ENCODE results near the gene CFAP46. TPM values are rescaled to one million over a fixed set of nuclear protein-coding genes. Genes with fewer than 3 reads are reported as not detected.
"Not testable (repeated sequence)": the region's sequence is repeated elsewhere in the genome, so short reads cannot be mapped to it uniquely, and the experiment has no call there.

Gene CFAP46
- total and polyA plus RNA-seq, 7 experiments from 2014 or later: 0.05 TPM; not detected in 6

DNA sequence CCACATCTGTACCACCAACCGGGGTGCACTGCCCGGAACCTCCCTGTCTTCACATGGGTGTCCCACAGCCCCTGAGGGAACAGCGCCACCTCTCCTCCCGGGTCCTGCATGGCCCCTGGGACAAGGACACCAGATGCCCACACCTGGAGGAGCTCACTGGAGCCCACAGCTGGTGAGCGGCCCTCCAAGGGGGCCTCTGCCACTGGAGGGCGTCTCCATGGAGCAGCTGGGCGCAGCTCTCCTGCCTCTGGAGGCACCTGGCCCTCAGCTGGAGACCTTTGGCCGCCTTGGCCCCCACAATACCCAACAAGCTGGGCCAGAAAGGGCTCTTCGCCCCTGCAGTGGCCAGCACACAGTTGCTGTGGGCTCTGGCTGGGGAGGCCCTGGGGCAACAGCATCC, 149.2 kb downstream of the CFAP46 start:
- H3K36me3 Mint-ChIP-seq: no peaks in the 10 kb centered on the region
- no peaks in the 10 kb centered on the region for H3K36me3 ChIP-seq (ENCODE audit: control insufficient read depth in 2 of 3, insufficient read depth in 3 of 3, low read length in 3 of 3)
- H3K27ac ChIP-seq (ENCODE audit: low read depth, low read length): no peak overlapping the region
- peaks cover 0 to 12% (median 5%) of the 10 kb centered on the region in 5 donors for H3K27me3 Mint-ChIP-seq
- H3K4me1 ChIP-seq (ENCODE audit: control insufficient read depth in 2 of 2, insufficient read depth in 2 of 2, low read length in 2 of 2): no peaks in the 10 kb centered on the region
- intact Hi-C loops (cut with micrococcal nuclease): loop anchor here in 1 of 2 donors (10.0 kb wide), 1 partner anchor 138 kb away; no protein-coding TSS in a partner anchor
- no peak for ATAC-seq
- H3K9me3 ChIP-seq (ENCODE audit: control insufficient read depth in 2 of 3, low read length in 3 of 3): no peaks in the 10 kb centered on the region
- ChIA-PET CTCF (no interaction called here), POLR2A (no interaction called here)
- no peak for DNase-seq
- H3K9me3 Mint-ChIP-seq: peaks cover 0 to 3% (median 0%) of the 10 kb centered on the region in 11 donors
- H3K4me3 ChIP-seq (ENCODE audit: low read length): no peak overlapping the region
- H3K27ac Mint-ChIP-seq: no peak overlapping the region
- no peaks in the 10 kb centered on the region for H3K4me1 Mint-ChIP-seq
- no peak overlapping the region for H3K4me3 Mint-ChIP-seq
- peaks cover 0 to 3% of the 10 kb centered on the region in 2 donors for H3K27me3 ChIP-seq (ENCODE audit: control insufficient read depth in 2 of 2, insufficient read depth in 2 of 2, low read length in 2 of 2)

- Mint-ChIP-seq H3K36me3 (no peaks in the 10 kb centered on the region), H3K27me3 (peaks cover 0 to 12% (median 5%) of the 10 kb centered on the region in 5 donors)
- intact Hi-C loops (cut with micrococcal nuclease): loop anchor here in 1 of 2 donors (10.0 kb wide), 1 partner anchor 138 kb away; no protein-coding TSS in a partner anchor
These were observed 149.6 kb downstream of the CFAP46 start for GRCh38 chr10:132792796-132793195.

DNA sequence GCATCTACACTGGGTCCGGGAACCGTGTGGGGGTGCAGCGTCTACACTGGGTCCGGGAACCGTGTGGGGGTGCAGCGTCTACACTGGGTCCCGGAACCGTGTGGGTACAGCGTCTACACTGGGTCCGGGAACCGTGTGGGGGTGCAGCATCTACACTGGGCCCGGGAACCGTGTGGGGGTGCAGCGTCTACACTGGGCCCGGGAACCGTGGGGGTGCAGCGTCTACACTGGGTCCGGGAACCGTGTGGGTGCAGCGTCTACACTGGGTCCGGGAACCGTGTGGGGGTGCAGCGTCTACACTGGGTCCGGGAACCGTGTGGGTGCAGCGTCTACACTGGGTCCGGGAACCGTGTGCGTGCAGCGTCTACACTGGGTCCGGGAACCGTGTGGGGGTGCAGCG, 150.3 kb downstream of the CFAP46 start:
- H3K9me3 Mint-ChIP-seq; POLR2A ChIA-PET; H3K4me3 Mint-ChIP-seq; H3K27me3 ChIP-seq (ENCODE audit: control insufficient read depth in 2 of 2, insufficient read depth in 2 of 2, low read length in 2 of 2); DNase-seq; H3K4me1 Mint-ChIP-seq; H3K27ac Mint-ChIP-seq; H3K27ac ChIP-seq (ENCODE audit: low read depth, low read length); H3K4me1 ChIP-seq (ENCODE audit: control insufficient read depth in 2 of 2, insufficient read depth in 2 of 2, low read length in 2 of 2); H3K4me3 ChIP-seq (ENCODE audit: low read length); CTCF ChIA-PET; H3K36me3 Mint-ChIP-seq; ATAC-seq; H3K9me3 ChIP-seq (ENCODE audit: control insufficient read depth in 2 of 3, low read length in 3 of 3); H3K36me3 ChIP-seq (ENCODE audit: control insufficient read depth in 2 of 3, insufficient read depth in 3 of 3, low read length in 3 of 3): not testable (repeated sequence)
- peaks cover 0 to 12% (median 5%) of the 10 kb centered on the region in 5 donors for H3K27me3 Mint-ChIP-seq
- intact Hi-C loops (cut with micrococcal nuclease): loop anchor here in 1 of 2 donors (10.0 kb wide), 1 partner anchor 137 kb away; no protein-coding TSS in a partner anchor

More at GRCh38 chr10:132792796-132793195, 149.6 kb downstream of the CFAP46 start:
- H3K27ac ChIP-seq (ENCODE audit: low read depth, low read length): no peak overlapping the region
- Mint-ChIP-seq H3K4me1 (no peaks in the 10 kb centered on the region), H3K4me3 (no peak overlapping the region), H3K9me3 (peaks cover 0 to 3% (median 0%) of the 10 kb centered on the region in 11 donors), H3K27ac (no peak overlapping the region)
- no peak for DNase-seq
- H3K36me3 ChIP-seq (ENCODE audit: control insufficient read depth in 2 of 3, insufficient read depth in 3 of 3, low read length in 3 of 3): no peaks in the 10 kb centered on the region
- H3K27me3 ChIP-seq (ENCODE audit: control insufficient read depth in 2 of 2, insufficient read depth in 2 of 2, low read length in 2 of 2): peaks cover 0 to 3% of the 10 kb centered on the region in 2 donors
- no peaks in the 10 kb centered on the region for H3K4me1 ChIP-seq (ENCODE audit: control insufficient read depth in 2 of 2, insufficient read depth in 2 of 2, low read length in 2 of 2)
- H3K4me3 ChIP-seq (ENCODE audit: low read length): no peak overlapping the region
- ChIA-PET POLR2A (no interaction called here), CTCF (no interaction called here)
- no peaks in the 10 kb centered on the region for H3K9me3 ChIP-seq (ENCODE audit: control insufficient read depth in 2 of 3, low read length in 3 of 3)
- no peak for ATAC-seq

DNA sequence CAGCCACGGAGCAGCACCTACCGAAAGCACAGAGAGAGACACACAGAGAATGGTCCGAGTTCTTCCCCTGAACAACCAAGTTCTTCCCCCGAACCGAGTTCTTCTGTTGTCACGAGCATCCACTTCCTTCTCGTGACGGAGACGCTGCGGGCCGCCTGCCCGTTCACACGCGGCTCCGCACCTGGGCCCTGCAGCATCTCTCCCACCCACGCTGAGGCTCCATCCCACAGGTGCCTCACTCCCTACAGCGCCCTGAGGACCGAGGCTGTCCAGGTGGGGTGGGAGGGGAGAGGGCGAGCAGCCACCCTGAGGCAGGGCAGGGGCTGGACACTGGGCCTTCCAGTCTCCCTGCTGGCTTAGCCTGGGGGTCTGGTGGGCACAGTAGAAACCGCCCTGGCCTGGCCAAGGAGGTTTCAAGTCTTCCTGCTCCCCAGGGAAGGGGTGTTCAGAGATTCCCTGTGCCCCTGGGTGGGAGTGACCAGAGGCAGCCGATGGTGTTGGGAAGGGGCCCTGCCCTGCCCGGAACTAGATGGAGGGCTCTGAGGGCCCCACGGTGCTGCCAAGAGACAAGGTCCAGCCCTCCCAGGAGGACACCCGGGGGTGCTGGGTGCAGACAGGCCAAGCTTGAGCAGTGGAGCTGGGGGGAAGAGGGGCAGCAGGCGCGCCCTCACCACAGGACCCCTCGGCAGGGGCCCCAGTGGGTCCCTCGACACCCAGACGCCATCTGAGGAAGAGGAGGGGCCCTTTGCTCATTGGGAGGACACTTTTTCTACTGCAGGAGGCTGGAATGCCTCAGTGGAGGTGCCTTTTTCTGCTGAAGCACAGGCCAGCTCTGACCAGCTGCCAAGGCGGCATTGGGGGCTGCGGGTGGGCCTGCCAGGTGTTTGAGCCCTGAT, 151.2 kb downstream of the CFAP46 start:
- intact Hi-C loops (cut with micrococcal nuclease): loop anchor here in 1 of 2 donors (10.0 kb wide), 1 partner anchor 136 kb away; no protein-coding TSS in a partner anchor
- no peak overlapping the region for H3K4me3 ChIP-seq (ENCODE audit: low read length)
- no peaks in the 10 kb centered on the region for H3K4me1 Mint-ChIP-seq
- no peaks in the 10 kb centered on the region for H3K9me3 ChIP-seq (ENCODE audit: control insufficient read depth in 2 of 3, low read length in 3 of 3)
- ChIA-PET POLR2A (no interaction called here), CTCF (interaction anchor here (0.6 kb wide), 1 partner anchor 524 kb away, joined by 5 read pairs; no protein-coding TSS in a partner anchor)
- DNase-seq (no peak), ATAC-seq (no peak)
- H3K9me3 Mint-ChIP-seq: peaks cover 0 to 1% (median 0%) of the 10 kb centered on the region in 11 donors
- no peak overlapping the region for H3K4me3 Mint-ChIP-seq
- peaks cover 0 to 3% of the 10 kb centered on the region in 2 donors for H3K27me3 ChIP-seq (ENCODE audit: control insufficient read depth in 2 of 2, insufficient read depth in 2 of 2, low read length in 2 of 2)
- no peak overlapping the region for H3K27ac ChIP-seq (ENCODE audit: low read depth, low read length)
- H3K36me3 Mint-ChIP-seq: no peaks in the 10 kb centered on the region
- no peak overlapping the region for H3K27ac Mint-ChIP-seq
- no peaks in the 10 kb centered on the region for H3K4me1 ChIP-seq (ENCODE audit: control insufficient read depth in 2 of 2, insufficient read depth in 2 of 2, low read length in 2 of 2)
- H3K27me3 Mint-ChIP-seq: peaks cover 0 to 13% (median 7%) of the 10 kb centered on the region in 5 donors
- H3K36me3 ChIP-seq (ENCODE audit: control insufficient read depth in 2 of 3, insufficient read depth in 3 of 3, low read length in 3 of 3): no peaks in the 10 kb centered on the region

DNA sequence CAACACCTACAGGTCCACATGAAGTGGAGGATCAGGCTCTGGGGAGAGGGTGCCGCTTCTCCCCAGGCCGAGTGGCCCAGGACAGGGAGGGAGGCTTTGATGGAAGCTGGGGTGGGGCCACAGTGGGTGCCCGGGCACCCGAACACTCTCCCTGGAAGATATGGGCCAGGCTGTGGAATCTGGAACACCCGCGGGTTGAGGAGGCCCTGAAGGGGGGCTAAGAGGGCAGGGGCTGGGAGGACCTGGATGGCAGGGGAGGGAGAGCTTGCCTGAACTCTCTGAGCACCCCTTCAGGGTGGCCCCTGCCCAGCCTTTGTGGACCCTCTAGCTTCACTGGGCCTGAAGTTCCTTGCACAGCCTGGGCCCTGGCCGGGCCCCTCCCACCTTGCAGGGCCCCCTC, 151.9 kb downstream of the CFAP46 start:
- ATAC-seq: no peak

GRCh38 chr10:132789659-132790148, 152.7 kb downstream of the CFAP46 start:
- Histone ChIP-seq H3K27ac (ENCODE audit: low read depth, low read length) (no peak overlapping the region), H3K4me3 (ENCODE audit: low read length) (no peak overlapping the region), H3K27me3 (ENCODE audit: control insufficient read depth in 2 of 2, insufficient read depth in 2 of 2, low read length in 2 of 2) (peaks cover 0 to 3% of the 10 kb centered on the region in 2 donors), H3K9me3 (ENCODE audit: control insufficient read depth in 2 of 3, low read length in 3 of 3) (no peaks in the 10 kb centered on the region), H3K4me1 (ENCODE audit: control insufficient read depth in 2 of 2, insufficient read depth in 2 of 2, low read length in 2 of 2) (no peaks in the 10 kb centered on the region), H3K36me3 (ENCODE audit: control insufficient read depth in 2 of 3, insufficient read depth in 3 of 3, low read length in 3 of 3) (no peaks in the 10 kb centered on the region)
- H3K9me3 Mint-ChIP-seq: peaks cover 0 to 1% (median 0%) of the 10 kb centered on the region in 11 donors
- no peak for ATAC-seq
- H3K4me1 Mint-ChIP-seq: no peaks in the 10 kb centered on the region
- intact Hi-C loops (cut with micrococcal nuclease): loop anchor here in 1 of 2 donors (10.0 kb wide), 1 partner anchor 135 kb away; no protein-coding TSS in a partner anchor
- peaks cover 0 to 16% (median 7%) of the 10 kb centered on the region in 5 donors for H3K27me3 Mint-ChIP-seq
- no peak for DNase-seq
- H3K4me3 Mint-ChIP-seq: no peak overlapping the region
- POLR2A ChIA-PET: no interaction called here
- CTCF ChIA-PET: no interaction called here
- no peaks in the 10 kb centered on the region for H3K36me3 Mint-ChIP-seq
- H3K27ac Mint-ChIP-seq: no peak overlapping the region

More for the DNA sequence above, 151.9 kb downstream of the CFAP46 start:
- no peak overlapping the region for H3K27ac Mint-ChIP-seq
- no peaks in the 10 kb centered on the region for H3K4me1 Mint-ChIP-seq
- intact Hi-C loops (cut with micrococcal nuclease): loop anchor here in 1 of 2 donors (10.0 kb wide), 1 partner anchor 136 kb away; no protein-coding TSS in a partner anchor
- Histone ChIP-seq H3K27me3 (ENCODE audit: control insufficient read depth in 2 of 2, insufficient read depth in 2 of 2, low read length in 2 of 2) (peaks cover 0 to 3% of the 10 kb centered on the region in 2 donors), H3K36me3 (ENCODE audit: control insufficient read depth in 2 of 3, insufficient read depth in 3 of 3, low read length in 3 of 3) (no peaks in the 10 kb centered on the region), H3K27ac (ENCODE audit: low read depth, low read length) (no peak overlapping the region), H3K4me3 (ENCODE audit: low read length) (no peak overlapping the region), H3K4me1 (ENCODE audit: control insufficient read depth in 2 of 2, insufficient read depth in 2 of 2, low read length in 2 of 2) (no peaks in the 10 kb centered on the region), H3K9me3 (ENCODE audit: control insufficient read depth in 2 of 3, low read length in 3 of 3) (no peaks in the 10 kb centered on the region)
- peaks cover 0 to 1% (median 0%) of the 10 kb centered on the region in 11 donors for H3K9me3 Mint-ChIP-seq
- no peak for DNase-seq
- ChIA-PET POLR2A (no interaction called here), CTCF (interaction anchor here (0.6 kb wide), 1 partner anchor 525 kb away, joined by 5 read pairs; no protein-coding TSS in a partner anchor)
- H3K36me3 Mint-ChIP-seq: no peaks in the 10 kb centered on the region
- H3K27me3 Mint-ChIP-seq: peaks cover 0 to 14% (median 7%) of the 10 kb centered on the region in 5 donors
- no peak overlapping the region for H3K4me3 Mint-ChIP-seq
